C4-2B (cell line): ENCODE results near the gene EMC9.

Experiments
- ZFX ChIP-seq: fragments of 450-650 bp; IDR thresholded peaks from 2 replicates; pipeline ENCODE4 v1.6.1; 2017
- TF ChIP-seq, protein P1 (sequence below): fragments of 450-650 bp; conservative IDR thresholded peaks from 2 replicates; pipeline ENCODE4 v1.5.1; 2017; ENCODE audit warnings: mild to moderate bottlenecking

DNA sequence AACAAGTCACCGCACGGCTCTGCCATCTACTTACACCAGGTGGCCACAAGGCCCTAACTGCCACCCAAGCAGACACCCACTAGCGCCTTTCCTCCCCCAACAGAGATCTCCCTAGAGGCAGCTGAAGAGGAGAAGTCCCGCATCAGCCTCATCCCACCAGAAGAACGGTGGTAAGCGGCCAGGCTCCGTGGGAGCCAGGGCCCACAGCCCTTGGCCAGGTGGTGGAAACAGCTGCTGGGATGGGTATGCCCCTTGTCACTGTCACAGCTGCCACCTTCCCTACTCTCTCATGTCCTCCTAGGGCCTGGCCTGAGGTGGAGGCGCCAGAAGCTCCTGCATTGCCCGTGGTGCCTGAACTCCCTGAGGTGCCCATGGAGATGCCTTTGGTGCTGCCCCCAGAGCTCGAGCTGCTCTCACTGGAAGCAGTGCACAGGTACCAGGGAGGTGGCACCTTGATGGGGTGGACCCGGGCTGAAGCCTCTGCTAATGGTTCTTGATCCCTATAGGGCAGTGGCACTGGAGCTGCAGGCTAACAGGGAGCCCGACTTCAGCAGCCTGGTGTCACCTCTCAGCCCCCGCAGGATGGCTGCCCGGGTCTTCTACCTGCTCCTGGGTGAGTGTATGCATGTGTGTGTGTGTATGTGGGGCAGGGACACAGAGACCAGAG lies 38.0 kb upstream of the EMC9 start:
- TF ChIP-seq, protein P1, sequence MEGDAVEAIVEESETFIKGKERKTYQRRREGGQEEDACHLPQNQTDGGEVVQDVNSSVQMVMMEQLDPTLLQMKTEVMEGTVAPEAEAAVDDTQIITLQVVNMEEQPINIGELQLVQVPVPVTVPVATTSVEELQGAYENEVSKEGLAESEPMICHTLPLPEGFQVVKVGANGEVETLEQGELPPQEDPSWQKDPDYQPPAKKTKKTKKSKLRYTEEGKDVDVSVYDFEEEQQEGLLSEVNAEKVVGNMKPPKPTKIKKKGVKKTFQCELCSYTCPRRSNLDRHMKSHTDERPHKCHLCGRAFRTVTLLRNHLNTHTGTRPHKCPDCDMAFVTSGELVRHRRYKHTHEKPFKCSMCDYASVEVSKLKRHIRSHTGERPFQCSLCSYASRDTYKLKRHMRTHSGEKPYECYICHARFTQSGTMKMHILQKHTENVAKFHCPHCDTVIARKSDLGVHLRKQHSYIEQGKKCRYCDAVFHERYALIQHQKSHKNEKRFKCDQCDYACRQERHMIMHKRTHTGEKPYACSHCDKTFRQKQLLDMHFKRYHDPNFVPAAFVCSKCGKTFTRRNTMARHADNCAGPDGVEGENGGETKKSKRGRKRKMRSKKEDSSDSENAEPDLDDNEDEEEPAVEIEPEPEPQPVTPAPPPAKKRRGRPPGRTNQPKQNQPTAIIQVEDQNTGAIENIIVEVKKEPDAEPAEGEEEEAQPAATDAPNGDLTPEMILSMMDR: no peak
- TF ChIP-seq ZFX: no peak
